ENCODE measurements around the gene ST3GAL4.
"Not testable (repeated sequence)": the region's sequence is repeated elsewhere in the genome, so short reads cannot be mapped to it uniquely, and the experiment has no call there.

Gene ST3GAL4

GRCh38 chr11:126386729-126387071 is 31.2 kb downstream of the ST3GAL4 start:
- not testable (repeated sequence) for DNase-seq (ENCODE audit: low read depth in 2 of 2)

GRCh38 chr11:126387857-126388256 is 32.4 kb downstream of the ST3GAL4 start:
- no peak for DNase-seq (ENCODE audit: low read depth in 2 of 2)

GRCh38 chr11:126390272-126390867 is 34.9 kb downstream of the ST3GAL4 start:
- no peak for DNase-seq (ENCODE audit: low read depth in 2 of 2)

- DNase-seq (ENCODE audit: low read depth in 2 of 2) = no peak
These were observed 35.9 kb downstream of the ST3GAL4 start for GRCh38 chr11:126391286-126391954.

- no peak for DNase-seq (ENCODE audit: low read depth in 2 of 2)
These were observed 36.6 kb downstream of the ST3GAL4 start for GRCh38 chr11:126391970-126392632.

GRCh38 chr11:126392633-126393013 is 37.1 kb downstream of the ST3GAL4 start:
- DNase-seq (ENCODE audit: low read depth in 2 of 2) = no peak

- DNase-seq (ENCODE audit: low read depth in 2 of 2) = no peak
These were observed 37.7 kb downstream of the ST3GAL4 start for GRCh38 chr11:126393143-126393542.

- DNase-seq (ENCODE audit: low read depth in 2 of 2) = no peak
These were observed 38.5 kb downstream of the ST3GAL4 start for GRCh38 chr11:126394036-126394435.

- not testable (repeated sequence) for DNase-seq (ENCODE audit: low read depth in 2 of 2)
These were observed 39.2 kb downstream of the ST3GAL4 start for GRCh38 chr11:126394634-126395072.

- not testable (repeated sequence) for DNase-seq (ENCODE audit: low read depth in 2 of 2)
These were observed 40.3 kb downstream of the ST3GAL4 start for GRCh38 chr11:126395784-126396183.

- DNase-seq (ENCODE audit: low read depth in 2 of 2) = not testable (repeated sequence)
These were observed 40.8 kb downstream of the ST3GAL4 start for GRCh38 chr11:126396266-126396665.

GRCh38 chr11:126396965-126397364 is 41.5 kb downstream of the ST3GAL4 start:
- DNase-seq (ENCODE audit: low read depth in 2 of 2) = no peak

- no peak for DNase-seq (ENCODE audit: low read depth in 2 of 2)
These were observed 42.8 kb downstream of the ST3GAL4 start for GRCh38 chr11:126398296-126398695.

- no peak for DNase-seq (ENCODE audit: low read depth in 2 of 2)
These were observed 43.2 kb downstream of the ST3GAL4 start for GRCh38 chr11:126398721-126399120.

GRCh38 chr11:126400019-126400418 is 44.5 kb downstream of the ST3GAL4 start:
- DNase-seq (ENCODE audit: low read depth in 2 of 2) = no peak

GRCh38 chr11:126400479-126400878 is 45.0 kb downstream of the ST3GAL4 start:
- no peak for DNase-seq (ENCODE audit: low read depth in 2 of 2)

GRCh38 chr11:126403022-126403581 is 47.6 kb downstream of the ST3GAL4 start:
- DNase-seq (ENCODE audit: low read depth in 2 of 2) = no peak

GRCh38 chr11:126403658-126404057 is 48.2 kb downstream of the ST3GAL4 start:
- no peak for DNase-seq (ENCODE audit: low read depth in 2 of 2)

GRCh38 chr11:126404367-126404766 is 48.9 kb downstream of the ST3GAL4 start:
- DNase-seq (ENCODE audit: low read depth in 2 of 2) = no peak

GRCh38 chr11:126405374-126405773 is 49.9 kb downstream of the ST3GAL4 start:
- no peak for DNase-seq (ENCODE audit: low read depth in 2 of 2)

- no peak for DNase-seq (ENCODE audit: low read depth in 2 of 2)
These were observed 50.4 kb downstream of the ST3GAL4 start for GRCh38 chr11:126405906-126406305.

GRCh38 chr11:126406368-126406767 is 50.9 kb downstream of the ST3GAL4 start:
- no peak for DNase-seq (ENCODE audit: low read depth in 2 of 2)

- DNase-seq (ENCODE audit: low read depth in 2 of 2) = no peak
These were observed 51.6 kb downstream of the ST3GAL4 start for GRCh38 chr11:126407101-126407521.

All from stimulated activated CD8-positive, alpha-beta memory T cell treated with anti-CD3 and anti-CD28 coated beads, Interleukin-7, amount 100 ng/mL, for 1 hour (primary cell).